Ovary (tissue), 3 donors: ENCODE measurements around the gene CKS2.

Experiments
- EP300 ChIP-seq: sonication (generic); formaldehyde crosslinking; IDR thresholded peaks from one replicate; pipeline ENCODE4 v1.6.1; 2017; ENCODE audit warnings: antibody characterized with exemption
- TF ChIP-seq, protein P1 (sequence below), 3 donors: fragments of 450-650 bp in 2 of 3; fragments of 200-600 bp in 1 of 3; IDR thresholded peaks; one replicate each; pipeline versions ENCODE4 v1.5.1 to v1.8.0; 2016 to 2022; ENCODE audit warnings: antibody characterized with exemption in 3 of 3, mild to moderate bottlenecking in 1 of 3
- donor health status: DM: no; HTN: no; CAD: no.

DNA sequence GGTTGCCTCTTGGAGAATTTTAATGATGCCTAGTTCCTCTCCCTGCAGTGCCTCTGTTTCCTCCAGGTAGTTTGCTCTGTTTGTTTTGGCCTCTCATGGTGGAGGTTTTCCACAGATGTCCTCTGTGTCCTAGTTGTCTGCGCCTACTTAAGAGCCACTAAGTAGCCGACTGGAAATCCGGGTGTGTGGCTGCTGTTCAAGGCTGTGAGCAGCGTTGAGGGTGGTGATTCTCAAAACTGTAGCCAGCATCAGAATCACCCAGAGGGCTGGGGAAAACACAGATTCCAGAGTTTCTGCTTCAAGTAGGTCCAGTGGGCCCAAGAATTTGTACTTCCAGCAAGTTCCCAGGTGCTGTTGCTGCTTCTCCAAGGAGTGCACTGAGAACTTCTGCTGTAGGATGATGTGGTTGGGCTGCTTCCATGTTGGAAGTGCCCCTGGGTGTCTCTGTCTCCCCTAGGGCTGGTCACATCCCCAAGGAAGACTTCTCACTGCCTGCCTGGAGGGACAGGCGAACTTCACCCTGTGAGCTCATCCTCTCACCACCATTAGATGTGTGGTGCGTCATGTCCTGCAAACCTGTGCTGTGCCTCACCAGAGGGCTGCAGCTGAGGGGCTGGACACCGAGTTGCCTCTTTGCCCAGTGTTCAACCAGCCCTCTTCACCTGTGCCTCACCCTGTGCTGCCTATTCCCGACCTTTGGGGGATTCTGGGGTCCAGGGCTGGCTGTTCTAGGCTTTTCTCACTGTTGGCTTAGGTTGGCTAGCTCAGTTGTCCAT lies 42.1 kb downstream of the CKS2 start:
- TF ChIP-seq, protein P1, sequence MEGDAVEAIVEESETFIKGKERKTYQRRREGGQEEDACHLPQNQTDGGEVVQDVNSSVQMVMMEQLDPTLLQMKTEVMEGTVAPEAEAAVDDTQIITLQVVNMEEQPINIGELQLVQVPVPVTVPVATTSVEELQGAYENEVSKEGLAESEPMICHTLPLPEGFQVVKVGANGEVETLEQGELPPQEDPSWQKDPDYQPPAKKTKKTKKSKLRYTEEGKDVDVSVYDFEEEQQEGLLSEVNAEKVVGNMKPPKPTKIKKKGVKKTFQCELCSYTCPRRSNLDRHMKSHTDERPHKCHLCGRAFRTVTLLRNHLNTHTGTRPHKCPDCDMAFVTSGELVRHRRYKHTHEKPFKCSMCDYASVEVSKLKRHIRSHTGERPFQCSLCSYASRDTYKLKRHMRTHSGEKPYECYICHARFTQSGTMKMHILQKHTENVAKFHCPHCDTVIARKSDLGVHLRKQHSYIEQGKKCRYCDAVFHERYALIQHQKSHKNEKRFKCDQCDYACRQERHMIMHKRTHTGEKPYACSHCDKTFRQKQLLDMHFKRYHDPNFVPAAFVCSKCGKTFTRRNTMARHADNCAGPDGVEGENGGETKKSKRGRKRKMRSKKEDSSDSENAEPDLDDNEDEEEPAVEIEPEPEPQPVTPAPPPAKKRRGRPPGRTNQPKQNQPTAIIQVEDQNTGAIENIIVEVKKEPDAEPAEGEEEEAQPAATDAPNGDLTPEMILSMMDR (IDR thresholded peaks at IDR 0.05), result no peak
- TF ChIP-seq EP300, result no peak
